GM06990 (cell line): ENCODE results near the gene LRRC56.

Experiments
- DNase-seq: peaks from one replicate; pipeline ENCODE4 v3.0.0-alpha.2; 2011; ENCODE audit not compliant: insufficient read length; ENCODE audit errors: extremely low read depth
- H3K27me3 ChIP-seq: replicated peaks from 2 replicates; pipeline ENCODE4 v1.6.0; 2011; ENCODE audit warnings: low read length; ENCODE audit not compliant: control insufficient read depth, insufficient read depth
- H3K36me3 ChIP-seq: 2 replicates; pipeline ENCODE4 v1.5.1; 2011; ENCODE audit warnings: low read length; ENCODE audit not compliant: control insufficient read depth, insufficient read depth
- H3K4me3 ChIP-seq: replicated peaks from 2 replicates; pipeline ENCODE4 v1.5.1; 2011; ENCODE audit warnings: low read depth, mild to moderate bottlenecking, control low read depth, low read length
- CTCF ChIP-seq: IDR thresholded peaks from 2 replicates; pipeline ENCODE4 v1.5.1; 2011; ENCODE audit warnings: low read length, control low read depth, mild to moderate bottlenecking, inconsistent platforms; ENCODE audit not compliant: insufficient read depth, poor library complexity, severe bottlenecking

The LRRC56 gene

GRCh38 chr11:528815-529727, 8.3 kb upstream of the LRRC56 start:
- H3K36me3 ChIP-seq, result peaks cover 18% of the 10 kb centered on the region
- no peak overlapping the region for H3K4me3 ChIP-seq
- DNase-seq, result no peak
- no peaks in the 10 kb centered on the region for H3K27me3 ChIP-seq
- no peak for TF ChIP-seq CTCF

GRCh38 chr11:529728-530411, 7.5 kb upstream of the LRRC56 start:
- no peak overlapping the region for H3K4me3 ChIP-seq
- H3K27me3 ChIP-seq, result no peaks in the 10 kb centered on the region
- H3K36me3 ChIP-seq, result peaks cover 18% of the 10 kb centered on the region
- no peak for DNase-seq
- no peak for TF ChIP-seq CTCF

- no peak for DNase-seq
- TF ChIP-seq CTCF, result no peak
- H3K27me3 ChIP-seq, result no peaks in the 10 kb centered on the region
- H3K4me3 ChIP-seq, result no peak overlapping the region
- H3K36me3 ChIP-seq, result peaks cover 18% of the 10 kb centered on the region
These were observed 6.1 kb upstream of the LRRC56 start for GRCh38 chr11:530960-531831.

- no peak overlapping the region for H3K4me3 ChIP-seq
- no peaks in the 10 kb centered on the region for H3K27me3 ChIP-seq
- no peak for DNase-seq
- no peak for TF ChIP-seq CTCF
- H3K36me3 ChIP-seq, result peaks cover 18% of the 10 kb centered on the region
These were observed 5.3 kb upstream of the LRRC56 start for GRCh38 chr11:531919-532526.

- Histone ChIP-seq H3K27me3 (no peaks in the 10 kb centered on the region), H3K4me3 (no peak overlapping the region), H3K36me3 (peaks cover 18% of the 10 kb centered on the region)
- DNase-seq, result no peak
- TF ChIP-seq CTCF, result no peak
These were observed 4.8 kb upstream of the LRRC56 start for GRCh38 chr11:532527-532985.
